Suprapubic skin (tissue), 4 donors: ENCODE data around the gene ZNF277.

Source experiments
- EP300 ChIP-seq: sonication (generic); formaldehyde crosslinking; IDR thresholded peaks from one replicate; pipeline ENCODE4 v1.6.1; 2017; ENCODE audit warnings: antibody characterized with exemption
- POLR2A ChIP-seq, 2 donors: fragments of 450-650 bp; IDR thresholded peaks; one replicate each; pipeline ENCODE4 v1.6.1; 2017; ENCODE audit warnings: antibody characterized with exemption in 2 of 2, mild to moderate bottlenecking in 2 of 2, moderate library complexity in 2 of 2
- POLR2AphosphoS5 ChIP-seq, 3 donors: sonication (generic); formaldehyde crosslinking; IDR thresholded peaks; one replicate each; pipeline ENCODE4 v1.6.1; 2017; ENCODE audit warnings: antibody characterized with exemption in 3 of 3
- TF ChIP-seq, protein P1 (sequence below), 2 donors: fragments of 200-600 bp in 1 of 2; fragments of 450-650 bp in 1 of 2; sonication (generic) in 1 of 2; IDR thresholded peaks; one replicate each; pipeline ENCODE4 v1.5.1; 2016 to 2019; ENCODE audit warnings: antibody characterized with exemption in 2 of 2, mild to moderate bottlenecking in 1 of 2, moderate library complexity in 1 of 2

DNA sequence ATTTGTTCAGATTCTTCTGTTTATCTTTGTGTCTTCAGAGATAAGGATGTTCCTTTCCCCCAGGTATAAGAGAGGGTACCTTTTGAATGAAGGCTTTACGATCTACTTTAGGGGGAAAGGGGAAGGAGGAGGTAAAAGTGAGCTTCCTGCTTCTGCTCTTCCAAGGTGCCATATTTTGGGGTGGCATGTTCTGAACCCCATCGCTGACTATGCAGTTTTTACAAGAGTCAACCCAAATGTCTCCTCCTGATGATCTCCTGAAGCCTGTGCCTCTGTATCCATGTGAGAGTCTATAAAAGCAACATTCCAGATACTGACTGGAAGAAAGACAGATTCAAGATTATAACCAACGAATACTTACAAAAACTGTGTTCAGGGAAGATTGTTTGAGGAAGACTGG, 102.5 kb downstream of the ZNF277 start:
- TF ChIP-seq, protein P1, sequence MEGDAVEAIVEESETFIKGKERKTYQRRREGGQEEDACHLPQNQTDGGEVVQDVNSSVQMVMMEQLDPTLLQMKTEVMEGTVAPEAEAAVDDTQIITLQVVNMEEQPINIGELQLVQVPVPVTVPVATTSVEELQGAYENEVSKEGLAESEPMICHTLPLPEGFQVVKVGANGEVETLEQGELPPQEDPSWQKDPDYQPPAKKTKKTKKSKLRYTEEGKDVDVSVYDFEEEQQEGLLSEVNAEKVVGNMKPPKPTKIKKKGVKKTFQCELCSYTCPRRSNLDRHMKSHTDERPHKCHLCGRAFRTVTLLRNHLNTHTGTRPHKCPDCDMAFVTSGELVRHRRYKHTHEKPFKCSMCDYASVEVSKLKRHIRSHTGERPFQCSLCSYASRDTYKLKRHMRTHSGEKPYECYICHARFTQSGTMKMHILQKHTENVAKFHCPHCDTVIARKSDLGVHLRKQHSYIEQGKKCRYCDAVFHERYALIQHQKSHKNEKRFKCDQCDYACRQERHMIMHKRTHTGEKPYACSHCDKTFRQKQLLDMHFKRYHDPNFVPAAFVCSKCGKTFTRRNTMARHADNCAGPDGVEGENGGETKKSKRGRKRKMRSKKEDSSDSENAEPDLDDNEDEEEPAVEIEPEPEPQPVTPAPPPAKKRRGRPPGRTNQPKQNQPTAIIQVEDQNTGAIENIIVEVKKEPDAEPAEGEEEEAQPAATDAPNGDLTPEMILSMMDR (IDR thresholded peaks at IDR 0.05), result no peak
- no peak for TF ChIP-seq POLR2A (IDR thresholded peaks at IDR 0.05)
- no peak for TF ChIP-seq EP300
- TF ChIP-seq POLR2AphosphoS5 (IDR thresholded peaks at IDR 0.05), result no peak
